GM21528 (cell line): ENCODE data around the gene TMEM132E.

ENCODE experiments used
- ATAC-seq: cut with Tn5 transposase; IDR thresholded peaks from one replicate; pipeline ENCODE4 v1.9.1; 2021; ENCODE audit warnings: mild to moderate bottlenecking, moderate library complexity; ENCODE audit not compliant: unreplicated experiment, low FRiP score

TMEM132E gene

DNA sequence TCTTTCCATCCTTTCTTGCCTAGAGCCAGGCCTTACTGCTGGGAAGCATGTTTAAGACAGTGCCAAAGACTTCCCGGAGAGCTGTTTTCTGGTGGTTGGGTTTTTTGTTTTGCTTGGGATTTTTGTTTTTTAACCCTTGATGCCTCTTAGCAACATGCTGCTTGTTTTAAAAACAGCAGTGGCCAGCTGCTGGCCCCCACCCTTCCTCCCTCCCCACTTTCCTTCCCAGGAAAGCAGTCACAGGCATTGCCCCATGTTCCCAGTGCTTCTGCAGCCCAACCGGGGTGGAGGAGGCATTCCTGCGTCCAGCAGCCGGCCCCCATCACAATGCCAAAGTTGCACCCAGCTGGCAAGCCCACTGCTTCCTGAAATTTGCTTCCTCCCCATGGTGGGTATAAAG lies 12.6 kb downstream of the TMEM132E start:
- ATAC-seq = no peak

DNA sequence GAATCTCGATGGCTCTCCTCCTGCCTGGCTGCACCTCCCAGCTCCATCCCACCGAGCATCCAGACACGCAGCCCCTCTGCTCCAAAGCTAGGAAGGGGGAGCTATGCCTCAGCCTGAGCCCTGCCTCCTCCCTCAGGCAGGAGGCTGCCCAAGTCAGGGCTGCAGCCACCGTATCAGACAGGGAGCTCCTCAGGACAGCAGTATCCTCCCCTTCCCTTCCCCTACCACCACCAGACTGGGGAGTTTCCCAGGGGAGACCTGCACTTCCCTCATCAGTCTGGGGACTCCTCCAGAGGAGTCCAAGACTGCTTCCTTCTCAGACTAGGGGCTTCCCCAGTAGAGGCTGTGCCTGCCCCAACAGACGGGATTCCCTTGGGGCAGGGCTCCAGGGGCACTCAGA lies 17.5 kb downstream of the TMEM132E start:
- ATAC-seq = no peak

DNA sequence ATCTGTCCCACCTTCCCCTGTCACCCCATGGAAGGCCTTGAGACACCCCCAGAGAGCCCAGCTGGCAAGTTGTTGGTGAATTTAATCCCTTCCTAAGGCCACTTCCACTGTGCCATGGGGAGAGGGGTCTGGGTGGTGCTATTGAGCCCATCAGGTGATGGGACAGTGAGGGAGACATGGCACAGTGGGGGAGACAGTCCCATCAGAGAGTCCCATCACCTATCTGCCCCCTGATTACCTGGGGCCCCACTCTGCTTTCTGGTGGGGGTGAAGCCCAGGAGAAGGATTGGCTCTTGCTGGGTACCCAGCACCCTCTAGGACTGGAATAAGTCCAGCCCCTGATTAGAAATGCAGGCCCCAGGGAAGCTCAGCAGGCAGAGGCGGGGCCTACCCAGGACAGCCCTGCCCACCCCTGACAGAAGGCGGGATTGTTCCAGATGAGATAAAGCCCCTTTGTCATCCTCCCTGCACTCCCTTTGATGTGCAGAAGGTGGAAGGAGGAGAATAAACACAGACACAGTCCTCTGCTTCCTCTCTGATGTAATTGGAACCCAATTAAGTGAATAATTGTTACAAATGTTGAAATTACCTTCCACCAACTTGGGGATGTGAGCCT lies 18.9 kb downstream of the TMEM132E start:
- ATAC-seq = no peak

DNA sequence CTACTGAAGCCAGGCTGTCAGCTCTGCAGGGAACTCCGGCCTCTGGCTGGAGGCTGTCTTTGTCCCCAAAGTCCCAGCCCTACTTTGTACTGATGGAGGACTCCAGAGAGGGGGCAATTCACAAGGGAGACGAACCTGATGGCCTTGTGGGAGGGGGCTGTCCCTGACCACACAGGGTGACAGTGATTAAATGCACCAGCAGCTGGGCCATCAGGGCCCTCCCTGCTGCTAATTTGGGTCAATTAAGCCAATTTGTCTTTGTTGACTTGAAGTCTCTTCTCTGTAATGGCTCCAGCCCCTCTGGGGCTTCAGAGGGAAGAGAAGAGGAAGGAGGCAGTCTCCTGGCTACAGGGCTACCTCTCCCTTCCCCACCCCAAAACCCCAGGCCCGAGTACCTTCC lies 22.0 kb downstream of the TMEM132E start:
- no peak for ATAC-seq

DNA sequence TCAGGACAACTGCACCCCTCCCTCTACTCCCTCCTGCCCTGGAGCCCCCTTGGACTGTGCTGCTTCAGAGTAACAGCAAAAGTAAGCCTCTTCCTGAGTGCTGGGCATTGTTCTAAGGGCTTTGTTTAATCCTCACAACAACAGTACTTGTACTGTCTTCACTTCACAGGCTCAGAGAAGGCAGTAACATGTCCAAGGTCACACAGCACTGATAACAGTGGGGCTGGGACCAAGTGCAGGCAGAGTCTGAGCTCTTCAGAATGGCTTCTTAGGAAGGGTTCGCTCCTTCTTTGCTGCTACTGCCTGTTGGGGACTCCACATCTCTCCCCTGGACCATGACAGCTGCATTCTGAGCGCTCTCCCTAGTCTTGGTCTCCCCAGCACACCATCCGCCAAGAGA lies 24.6 kb downstream of the TMEM132E start:
- no peak for ATAC-seq

DNA sequence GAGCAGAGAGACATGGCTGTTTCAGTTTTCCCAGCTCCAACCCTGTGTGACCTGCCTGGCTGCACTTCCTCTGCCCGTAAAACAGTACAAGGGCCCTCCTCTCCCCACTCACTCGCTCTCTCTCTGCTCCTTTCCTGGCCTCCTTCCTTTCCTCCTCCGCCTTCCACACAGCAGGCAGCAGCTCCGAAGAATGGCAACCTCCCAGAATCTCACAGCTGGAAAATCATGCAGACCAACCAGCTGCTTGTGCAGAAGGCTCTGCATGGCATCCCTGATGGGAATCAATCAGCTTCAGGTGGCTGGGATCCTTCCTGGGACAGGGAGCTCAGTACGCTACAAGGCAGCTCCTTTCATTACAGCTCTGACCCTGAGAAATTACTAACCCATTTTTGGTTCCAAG lies 27.4 kb downstream of the TMEM132E start:
- ATAC-seq = no peak

DNA sequence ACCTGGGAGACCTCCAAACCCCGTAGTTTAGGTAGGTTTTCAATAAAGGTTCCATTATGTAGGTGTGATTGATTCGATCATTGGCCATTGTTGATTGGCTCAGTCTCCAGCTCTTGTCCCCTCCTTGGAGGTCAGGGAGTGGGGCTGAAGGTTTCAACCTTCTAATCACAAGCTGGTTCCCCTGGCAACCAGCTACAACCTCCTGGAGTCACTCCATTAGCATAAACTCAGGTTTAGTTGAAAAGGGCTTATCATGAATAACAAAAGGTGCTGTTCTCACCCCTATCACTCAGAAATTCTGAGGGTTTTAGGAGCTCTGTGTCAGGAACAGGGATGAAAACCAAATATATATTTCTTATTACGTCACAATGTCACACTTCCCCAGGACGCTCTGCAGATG lies 28.5 kb downstream of the TMEM132E start:
- ATAC-seq = no peak

DNA sequence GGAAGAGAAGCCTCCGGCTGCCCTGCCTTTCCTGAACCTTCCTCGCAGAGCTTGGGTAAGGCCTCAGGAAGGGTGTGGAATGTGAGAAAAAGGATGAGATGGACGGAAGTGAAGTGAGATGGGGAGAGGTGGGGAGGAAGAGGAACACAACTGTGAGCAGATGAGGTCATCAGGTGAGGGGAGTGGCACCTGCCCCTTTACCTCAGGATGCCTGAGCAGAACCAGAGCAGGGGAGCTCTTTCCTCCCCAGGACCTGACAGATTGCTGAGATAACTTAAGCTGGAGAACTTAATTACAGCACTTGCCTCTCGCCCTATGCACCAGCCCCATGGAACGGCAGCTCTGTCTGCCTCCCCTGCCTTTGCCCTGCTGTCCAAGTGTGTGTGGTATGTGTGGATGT lies 29.8 kb downstream of the TMEM132E start:
- no peak for ATAC-seq

DNA sequence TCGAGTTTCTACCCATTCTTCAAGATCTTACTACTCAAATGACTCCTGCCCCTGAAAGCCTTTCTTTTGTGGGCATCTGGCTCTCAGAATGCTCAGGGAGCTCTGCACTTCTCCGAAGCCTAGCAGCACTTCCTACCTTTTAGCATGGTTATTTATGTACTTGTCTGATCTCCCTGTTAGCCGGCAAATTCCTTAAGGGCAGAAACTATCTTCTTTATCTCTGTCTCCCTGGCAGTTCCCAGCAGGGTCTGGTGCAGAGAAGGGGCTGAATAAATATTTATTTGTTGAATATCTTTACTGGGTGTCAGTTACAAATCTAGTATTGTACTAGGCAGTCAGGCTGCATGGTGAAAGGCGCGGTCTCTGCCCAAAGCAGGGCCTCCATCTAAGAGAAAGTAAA lies 30.7 kb downstream of the TMEM132E start:
- no peak for ATAC-seq

DNA sequence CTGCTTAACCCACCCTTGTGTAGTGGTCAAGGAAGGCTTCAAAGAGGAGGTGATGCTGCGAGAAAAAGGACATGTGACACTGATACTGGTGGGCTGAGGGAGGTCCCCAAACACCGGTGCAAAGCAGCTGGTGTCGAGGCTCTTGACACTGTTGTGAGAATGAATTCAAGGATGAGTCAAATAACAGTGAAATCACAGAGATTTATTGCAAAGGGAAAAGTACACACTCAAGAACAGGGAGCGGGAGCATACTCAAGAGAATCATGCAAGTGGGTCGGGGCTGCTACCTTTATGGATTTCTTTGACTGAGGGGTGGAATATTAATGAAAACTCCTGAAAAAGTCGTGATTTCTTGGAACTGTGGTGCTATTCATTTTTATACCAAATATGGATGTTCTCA lies 31.1 kb downstream of the TMEM132E start:
- ATAC-seq = no peak

DNA sequence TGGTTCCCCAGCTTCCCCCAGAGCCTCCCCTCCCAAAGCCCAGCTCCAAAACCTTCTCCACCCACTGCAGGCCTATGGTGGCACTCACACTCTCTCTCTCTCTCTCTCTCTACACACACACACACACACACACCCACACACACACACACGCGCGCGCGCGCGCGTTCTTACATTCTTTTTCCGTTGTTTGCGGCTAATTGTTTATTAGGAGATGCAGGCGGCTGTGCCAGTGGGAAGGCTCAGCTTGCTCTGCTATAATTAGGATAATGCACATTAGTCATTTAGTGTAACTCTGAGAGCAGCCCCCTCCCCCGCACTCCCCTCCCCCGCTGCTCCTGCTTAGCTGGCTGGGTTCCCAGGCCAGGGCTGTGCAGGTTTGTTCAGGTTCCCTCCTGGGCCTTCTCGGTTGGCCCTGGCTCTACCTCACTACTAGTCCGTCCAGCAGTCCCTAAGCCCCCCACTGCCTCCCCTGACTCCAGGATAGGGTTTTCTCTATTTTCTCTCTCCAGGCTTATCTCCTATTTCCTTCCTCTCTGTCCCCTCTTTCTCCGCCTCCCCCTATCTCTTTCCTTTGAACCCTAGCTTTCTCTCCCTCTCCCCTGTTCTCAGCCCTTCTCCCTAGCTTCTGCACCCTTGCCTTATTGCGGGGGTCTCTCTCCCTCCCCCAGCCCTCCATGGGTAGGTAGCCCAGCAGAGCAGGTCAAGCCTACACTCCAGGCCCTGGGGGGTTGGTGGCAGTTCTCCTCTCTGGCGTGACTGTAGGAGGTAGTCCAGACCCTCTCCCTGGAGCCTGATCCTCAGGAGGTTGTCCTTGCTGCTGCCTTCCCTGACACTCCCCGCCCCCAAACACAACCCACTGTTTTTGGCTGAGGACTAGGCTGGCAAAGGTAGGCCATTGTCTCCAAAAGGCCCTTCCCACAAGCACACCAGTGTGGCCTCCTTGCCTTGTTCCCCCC lies 34.0 kb downstream of the TMEM132E start:
- no peak for ATAC-seq

DNA sequence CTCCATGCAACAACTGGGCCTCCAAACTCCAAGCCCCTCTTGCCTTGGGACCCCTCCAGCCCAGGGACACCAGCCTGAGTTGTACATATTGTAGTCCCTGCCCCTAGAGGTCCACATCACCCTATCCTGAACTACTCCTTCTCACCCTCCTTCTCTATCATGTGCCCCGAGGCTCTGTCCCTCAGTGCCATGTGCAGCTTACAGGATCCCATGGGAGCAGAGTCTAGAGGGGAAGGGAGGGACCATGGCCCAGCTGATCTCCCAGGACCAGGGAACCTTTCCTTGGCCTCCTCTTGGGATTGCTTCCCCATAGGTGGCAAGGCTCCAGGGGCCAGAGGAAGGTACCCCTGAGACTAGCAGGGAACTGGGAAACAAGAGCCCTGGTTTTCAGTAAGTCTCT lies 35.3 kb downstream of the TMEM132E start:
- no peak for ATAC-seq

DNA sequence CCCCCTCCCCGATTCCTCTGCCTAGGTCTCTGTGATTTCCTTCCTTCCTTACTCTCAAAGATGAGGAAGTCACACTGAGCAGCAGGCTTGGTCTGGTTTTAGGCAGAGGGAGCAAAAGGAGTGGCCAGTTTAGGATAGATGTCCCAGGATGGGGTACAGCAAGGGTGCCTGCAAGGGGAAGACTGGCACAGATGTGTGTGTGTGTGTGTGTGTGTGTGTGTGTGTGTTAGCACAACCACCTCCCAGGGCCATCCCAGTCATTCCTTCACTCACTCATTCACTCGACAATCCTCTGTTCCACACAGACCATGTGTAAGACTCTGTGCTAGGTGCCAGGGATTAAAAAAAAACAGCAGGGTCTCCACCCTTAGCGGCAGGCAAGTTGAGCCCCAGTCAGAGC lies 35.9 kb downstream of the TMEM132E start:
- no peak for ATAC-seq

DNA sequence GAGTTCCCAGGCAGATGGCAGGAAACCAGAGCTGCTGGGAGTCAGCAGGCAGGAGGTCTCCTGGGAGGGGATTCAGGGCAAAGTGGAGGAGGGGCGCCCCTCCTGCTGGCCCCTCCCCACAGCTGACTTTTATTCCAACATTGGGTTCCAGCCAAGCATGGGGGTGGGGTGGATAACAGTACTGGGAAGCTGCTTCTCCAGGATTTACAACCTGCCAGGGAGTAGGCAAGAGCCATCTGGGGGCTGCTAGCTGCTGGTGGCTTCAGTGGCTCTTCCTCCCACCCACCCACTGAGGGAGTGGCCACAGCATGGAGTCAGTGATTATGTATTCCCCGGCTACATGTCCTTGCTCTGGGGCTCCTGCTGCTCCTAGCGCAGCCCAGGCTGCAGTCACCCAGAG lies 36.8 kb downstream of the TMEM132E start:
- no peak for ATAC-seq

DNA sequence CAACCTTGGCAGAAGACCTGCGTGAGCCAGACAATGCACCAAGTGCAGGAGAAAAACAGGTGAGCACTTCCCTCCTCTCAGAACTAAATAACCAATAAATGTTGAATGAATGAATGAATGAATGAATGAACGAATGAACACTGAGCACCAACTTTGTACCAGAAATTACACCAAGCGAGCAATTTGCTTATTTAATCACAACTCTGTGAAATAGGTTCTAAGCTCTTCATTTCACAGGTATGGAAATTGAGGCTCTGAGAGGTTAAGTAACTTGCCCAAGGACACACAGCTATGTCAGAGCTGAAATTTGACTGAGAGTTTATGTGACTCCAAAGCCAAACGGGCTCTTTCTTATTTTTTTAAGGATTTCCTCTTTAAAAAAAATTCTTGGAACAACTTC lies 38.0 kb downstream of the TMEM132E start:
- ATAC-seq = no peak

DNA sequence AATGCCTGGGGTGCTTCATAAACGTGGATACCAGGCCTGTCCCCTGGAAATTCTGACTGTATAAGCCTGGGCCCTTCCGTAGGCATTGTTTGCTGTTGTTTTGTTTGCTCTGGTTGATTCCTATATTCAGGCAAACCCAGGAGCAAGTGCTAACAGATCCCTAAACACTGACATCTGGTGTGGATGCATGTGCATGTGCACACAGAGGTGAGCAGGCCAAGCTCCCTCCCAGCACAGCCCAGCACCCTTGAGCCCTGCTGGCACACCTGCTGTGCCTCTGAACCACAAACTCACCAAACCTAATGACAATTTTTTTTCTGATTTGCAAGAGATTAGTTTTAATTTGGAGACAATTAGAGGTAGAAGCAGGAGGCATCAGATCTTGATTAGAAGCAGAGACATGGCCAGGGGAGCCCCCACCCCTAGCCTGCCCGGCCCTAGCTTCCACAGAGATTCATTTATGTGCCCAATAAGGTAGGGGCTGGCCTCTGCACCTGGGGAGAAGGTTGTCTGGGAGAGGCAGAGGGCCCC lies 40.4 kb downstream of the TMEM132E start:
- no peak for ATAC-seq

DNA sequence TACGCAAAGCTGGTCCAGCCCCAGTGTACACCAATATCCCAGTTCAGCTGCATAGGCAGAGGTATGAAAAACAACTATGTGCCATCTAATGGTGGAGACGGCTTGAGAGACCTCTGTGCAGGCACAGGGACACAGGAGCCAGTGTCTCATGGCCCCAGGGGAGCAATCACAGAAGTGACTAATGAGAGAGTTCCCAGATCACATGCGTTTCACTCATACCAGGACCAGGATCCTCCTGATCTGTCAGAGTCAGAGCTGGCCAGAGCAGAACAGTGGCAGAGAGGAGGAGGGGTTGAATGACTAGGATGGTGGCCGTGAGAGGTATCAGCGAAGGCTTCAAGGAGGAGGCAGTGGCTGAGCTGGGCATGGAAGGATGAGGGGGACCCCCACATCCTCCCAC lies 41.1 kb downstream of the TMEM132E start:
- no peak for ATAC-seq

DNA sequence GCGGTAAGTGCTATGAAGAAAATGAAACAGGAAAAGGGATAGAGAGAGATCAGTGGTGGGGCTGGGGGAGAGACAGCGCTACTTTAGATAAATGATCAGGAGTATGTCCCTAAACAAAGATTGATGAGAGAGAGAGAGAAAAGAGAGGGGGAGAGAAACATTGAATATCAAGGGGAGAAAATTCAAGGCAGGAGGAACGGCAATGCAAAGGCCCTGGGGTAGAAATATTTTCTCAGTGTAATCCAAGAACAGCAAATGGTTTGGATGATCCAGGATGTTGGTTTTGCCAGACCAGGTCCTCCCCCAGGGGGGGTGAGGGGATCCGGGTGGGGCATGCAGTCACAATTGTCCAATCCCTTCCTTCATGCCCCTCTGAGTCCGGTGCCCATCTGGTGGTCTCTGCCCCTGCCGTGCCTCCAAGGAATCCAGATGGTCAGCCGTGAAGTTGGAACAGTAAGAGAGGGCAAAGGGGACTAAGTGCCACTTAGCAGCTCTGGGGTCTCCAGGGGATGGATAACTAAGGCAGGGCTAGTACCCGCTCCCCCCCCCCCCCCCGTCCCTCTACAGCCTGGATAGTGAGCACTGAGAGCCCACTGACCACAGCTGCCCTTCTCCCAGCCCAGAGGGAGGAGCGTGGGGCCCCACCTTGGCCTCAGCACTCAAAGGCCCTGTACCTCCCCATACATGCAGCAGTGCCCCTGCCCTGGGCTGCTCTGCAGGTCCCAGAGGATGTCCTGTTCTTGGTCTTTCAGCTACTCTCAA lies 43.7 kb downstream of the TMEM132E start:
- no peak for ATAC-seq

DNA sequence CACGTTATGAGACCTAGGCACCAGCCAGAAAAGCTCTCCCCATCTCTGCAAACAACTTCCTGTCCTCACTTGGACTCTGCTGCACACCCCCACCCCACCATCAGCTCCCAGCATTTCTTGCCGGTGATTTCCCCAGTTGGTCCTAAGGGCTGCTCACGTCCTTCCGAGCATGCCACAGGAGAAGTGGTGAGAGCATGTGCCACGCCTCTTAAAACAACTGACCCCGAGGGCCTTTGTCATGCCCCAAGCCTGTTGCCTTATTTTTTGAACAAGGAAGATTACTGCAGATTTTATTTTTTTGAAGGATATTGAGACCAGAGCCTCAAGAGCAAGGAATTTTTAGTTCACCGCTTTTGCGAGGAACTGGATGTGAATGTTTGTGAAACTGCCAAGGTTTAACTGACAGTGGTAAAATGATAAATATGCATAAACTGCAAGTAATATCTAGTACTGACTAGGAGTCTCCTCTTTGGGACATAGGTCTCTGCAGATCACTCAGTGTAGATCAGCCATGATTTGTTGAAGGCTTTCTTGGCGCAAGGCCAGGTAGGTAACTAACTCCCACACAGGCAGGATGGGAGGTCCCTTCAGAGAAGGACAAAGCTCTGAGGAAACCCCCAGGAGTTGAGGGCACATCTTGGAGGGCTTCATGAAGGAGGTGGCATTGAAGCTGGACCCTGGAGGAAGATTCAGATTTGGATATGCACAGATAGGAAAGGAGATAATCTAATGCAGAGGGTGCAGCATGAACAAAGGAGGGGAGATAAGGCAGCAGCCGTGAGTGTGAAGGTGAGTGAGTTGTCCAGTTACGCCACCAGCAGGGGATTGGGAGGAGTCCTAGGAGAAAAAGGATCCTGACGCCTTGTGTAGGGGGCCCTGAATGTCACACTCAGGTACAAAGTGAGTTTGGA lies 44.7 kb downstream of the TMEM132E start:
- ATAC-seq = no peak

DNA sequence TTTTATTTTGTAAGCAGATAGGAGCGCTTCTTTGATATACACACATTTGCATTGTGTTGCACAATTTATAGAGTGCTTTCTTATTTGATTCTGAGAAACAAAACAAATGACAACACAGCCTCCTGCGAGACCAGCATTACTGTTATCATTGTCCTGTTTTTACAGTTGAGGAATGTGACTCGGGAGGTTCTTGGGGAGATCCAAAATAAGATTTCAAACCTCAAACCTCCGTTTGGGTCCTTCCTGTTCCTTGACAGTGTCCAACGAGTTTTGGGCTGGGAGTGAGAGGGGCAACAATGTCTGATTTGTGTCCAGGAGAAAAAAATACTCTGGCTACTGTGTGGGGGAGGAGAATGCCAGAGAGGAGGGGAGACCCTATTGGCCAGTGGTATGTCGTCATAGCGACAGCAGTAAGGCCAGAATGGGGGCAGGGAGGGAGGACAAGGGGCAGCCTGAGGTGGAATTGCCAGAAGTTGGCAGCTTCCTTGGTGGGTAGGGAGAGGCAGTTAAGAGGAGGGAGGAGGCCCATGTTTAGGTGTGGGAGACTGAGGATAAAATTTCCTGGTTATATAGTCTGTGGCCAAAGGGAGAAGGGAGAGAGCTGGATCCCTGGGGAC lies 45.5 kb downstream of the TMEM132E start:
- ATAC-seq = no peak
